HepG2 (cell line): ENCODE results near the gene PGS1. TPM values are rescaled to one million over a fixed set of nuclear protein-coding genes. Genes with fewer than 3 reads are reported as not detected.

Experiments
- ARNT ChIP-seq: fragments of 450-650 bp; IDR thresholded peaks from 2 replicates; pipeline ENCODE4 v1.6.1; 2017
- BCL3 ChIP-seq: sonication (generic); formaldehyde crosslinking; IDR thresholded peaks from 2 replicates; pipeline ENCODE4 v1.5.1; 2020; ENCODE audit warnings: mild to moderate bottlenecking, missing genetic modification reagents, moderate library complexity
- BRF2 ChIP-seq: sonication (generic); formaldehyde crosslinking; IDR thresholded peaks from 2 replicates; pipeline ENCODE4 v1.8.1; 2022; ENCODE audit warnings: mild to moderate bottlenecking, missing genetic modification reagents
- HNRNPL ChIP-seq: fragments of 200-400 bp; formaldehyde crosslinking; IDR thresholded peaks from 2 replicates; pipeline ENCODE4 v1.6.1; 2017; ENCODE audit warnings: mild to moderate bottlenecking, low read depth, low read length
- MAX ChIP-seq: IDR thresholded peaks from 2 replicates; pipeline ENCODE4 v1.6.1; 2012; ENCODE audit warnings: inconsistent platforms
- MTA1 ChIP-seq: sonication (generic); formaldehyde crosslinking; IDR thresholded peaks from 2 replicates; pipeline ENCODE4 v1.4.0; 2020; ENCODE audit warnings: missing genetic modification reagents, mild to moderate bottlenecking, borderline replicate concordance
- NFIB ChIP-seq: sonication (generic); formaldehyde crosslinking; IDR thresholded peaks from 2 replicates; pipeline ENCODE4 v1.9.0; 2021; ENCODE audit warnings: missing genetic modification reagents, mild to moderate bottlenecking, borderline replicate concordance
- PAWR ChIP-seq: sonication (generic); formaldehyde crosslinking; IDR thresholded peaks from 2 replicates; pipeline ENCODE4 v1.4.0; 2020; ENCODE audit warnings: missing genetic modification reagents, mild to moderate bottlenecking, borderline replicate concordance
- PRPF4 ChIP-seq: fragments of 200-400 bp; formaldehyde crosslinking; IDR thresholded peaks from 2 replicates; pipeline ENCODE4 v1.6.1; 2016; ENCODE audit warnings: low read length, low read depth; ENCODE audit not compliant: poor library complexity, severe bottlenecking
- SNAPC5 ChIP-seq: sonication (generic); formaldehyde crosslinking; IDR thresholded peaks from 2 replicates; pipeline ENCODE4 v1.8.1; 2023; ENCODE audit warnings: mild to moderate bottlenecking, missing genetic modification reagents, borderline replicate concordance
- SSRP1 ChIP-seq: IDR thresholded peaks from 2 replicates; pipeline ENCODE4 v1.6.1; 2016; ENCODE audit warnings: control low read depth
- TFDP2 ChIP-seq: sonication (generic); formaldehyde crosslinking; IDR thresholded peaks from 2 replicates; pipeline ENCODE4 v1.4.0; 2020; ENCODE audit warnings: missing genetic modification reagents
- THAP8 ChIP-seq: sonication (generic); formaldehyde crosslinking; IDR thresholded peaks from 2 replicates; pipeline ENCODE4 v1.5.1; 2020; ENCODE audit warnings: missing genetic modification reagents, mild to moderate bottlenecking, borderline replicate concordance
- ZFP1 ChIP-seq: IDR thresholded peaks from 2 replicates; pipeline ENCODE4 v1.6.1; 2016
- ZFP36L1 ChIP-seq: sonication (generic); formaldehyde crosslinking; IDR thresholded peaks from 2 replicates; pipeline ENCODE4 v1.8.0; 2022; ENCODE audit warnings: mild to moderate bottlenecking, missing genetic modification reagents, moderate library complexity
- ZFP90 ChIP-seq: sonication (generic); formaldehyde crosslinking; IDR thresholded peaks from 2 replicates; pipeline ENCODE4 v1.8.0; 2022; ENCODE audit warnings: missing genetic modification reagents, mild to moderate bottlenecking, inconsistent platforms, borderline replicate concordance
- ZMAT5 ChIP-seq: sonication (generic); formaldehyde crosslinking; IDR thresholded peaks from 2 replicates; pipeline ENCODE4 v1.5.0; 2020; ENCODE audit warnings: mild to moderate bottlenecking, low read depth, missing genetic modification reagents, borderline replicate concordance
- ZNF251 ChIP-seq: sonication (generic); formaldehyde crosslinking; IDR thresholded peaks from 2 replicates; pipeline ENCODE4 v1.9.0; 2021; ENCODE audit warnings: mild to moderate bottlenecking, missing genetic modification reagents
- ZNF260 ChIP-seq: sonication (generic); formaldehyde crosslinking; IDR thresholded peaks from 2 replicates; pipeline ENCODE4 v1.4.0; 2020; ENCODE audit warnings: missing genetic modification reagents, low read depth, mild to moderate bottlenecking, borderline replicate concordance
- ZNF547 ChIP-seq: sonication (generic); formaldehyde crosslinking; IDR thresholded peaks from 2 replicates; pipeline ENCODE4 v1.5.1; 2020; ENCODE audit warnings: mild to moderate bottlenecking, missing genetic modification reagents
- ZNF580 ChIP-seq: IDR thresholded peaks from 2 replicates; pipeline ENCODE4 v1.6.1; 2016; ENCODE audit warnings: low read depth, borderline replicate concordance
- ZNF670 ChIP-seq: sonication (generic); formaldehyde crosslinking; IDR thresholded peaks from 2 replicates; pipeline ENCODE4 v1.8.0; 2022; ENCODE audit warnings: mild to moderate bottlenecking, missing genetic modification reagents, borderline replicate concordance
- polyA plus RNA-seq, 8 experiments: library from polyadenylated mRNA; depleted of rRNA in 3 of 8; stranded (reverse) in 7 of 8; unstranded in 1 of 8; fragments of >200 nt; fragmentation: Illumina TruSeq in 4 of 8; extraction: Trizol in 4 of 8; gene quantifications; 2 replicates each; pipeline versions ENCODE4 v1.2.1 to v1.2.3, GENCODE V29; 2011 to 2016; ENCODE audit warnings: low read depth in 4 of 8, missing spikeins in 1 of 8, mixed read lengths in 1 of 8; ENCODE audit not compliant: insufficient read depth in 1 of 8
- total RNA-seq, 5 experiments: library from RNA; depleted of rRNA; stranded (reverse); fragments of >200 nt; fragmentation: Illumina TruSeq; extraction: Trizol; gene quantifications; 2 replicates each; pipeline ENCODE4 v1.2.3, GENCODE V29; 2016; ENCODE audit warnings: low read depth in 1 of 5

PGS1 gene
- total and polyA plus RNA-seq, 2 of the 13 experiments (the other 11 are each of a cell fraction or from before 2014, with no cell fraction given): 25.9 to 31.5 TPM

GRCh38 chr17:78355045-78355641 is 23.3 kb upstream of the PGS1 start (continued):
- TF ChIP-seq TFDP2 (CRISPR knock-in tag) (no peak), ZNF251 (CRISPR knock-in tag) (no peak), THAP8 (CRISPR knock-in tag) (no peak), BCL3 (0 out of 2 replicates have a peak, but pooled peaks have one; percentile 32), BRF2 (CRISPR knock-in tag) (no peak), ZNF260 (CRISPR knock-in tag) (no peak), MTA1 (no peak), ZFP36L1 (CRISPR knock-in tag) (0 out of 2 replicates have a peak, but pooled peaks have one; percentile 71), SNAPC5 (no peak), PAWR (CRISPR knock-in tag) (no peak), NFIB (no peak), ZNF670 (0 out of 2 replicates have a peak, but pooled peaks have one; percentile 37), ZFP1 (CRISPR knock-in tag) (no peak), ZMAT5 (CRISPR knock-in tag) (no peak), ZNF547 (CRISPR knock-in tag) (no peak), ZNF580 (peak; percentile 33; the same call in 1 of the 2 replicates), ZFP90 (CRISPR knock-in tag) (no peak), HNRNPL (no peak), MAX (peak; percentile 76; the same call in 1 of the 2 replicates), ARNT (no peak), PRPF4 (no peak), SSRP1 (CRISPR knock-in tag) (no peak)
